ENCODE measurements around the gene RPTOR.

The RPTOR gene

DNA sequence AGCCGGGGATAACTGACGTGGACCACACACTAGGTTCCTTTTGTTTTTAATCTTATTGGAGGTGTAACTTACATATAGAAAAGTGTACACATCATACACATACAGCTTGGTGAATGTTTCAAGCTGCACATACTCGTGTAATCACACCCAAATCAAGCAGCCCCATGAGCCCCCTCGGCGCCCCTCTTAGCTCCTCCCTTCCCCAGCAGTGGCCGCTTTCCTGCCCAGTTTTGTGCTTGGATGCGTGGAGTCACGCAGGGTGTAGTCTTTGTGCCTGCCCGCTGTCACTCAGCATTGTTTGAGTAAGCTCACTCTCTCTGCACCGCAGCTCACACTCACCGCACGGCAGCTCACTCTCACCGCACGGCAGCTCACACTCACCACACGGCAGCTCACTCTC, 295.3 kb downstream of the RPTOR start:
- no peak for DNase-seq

DNA sequence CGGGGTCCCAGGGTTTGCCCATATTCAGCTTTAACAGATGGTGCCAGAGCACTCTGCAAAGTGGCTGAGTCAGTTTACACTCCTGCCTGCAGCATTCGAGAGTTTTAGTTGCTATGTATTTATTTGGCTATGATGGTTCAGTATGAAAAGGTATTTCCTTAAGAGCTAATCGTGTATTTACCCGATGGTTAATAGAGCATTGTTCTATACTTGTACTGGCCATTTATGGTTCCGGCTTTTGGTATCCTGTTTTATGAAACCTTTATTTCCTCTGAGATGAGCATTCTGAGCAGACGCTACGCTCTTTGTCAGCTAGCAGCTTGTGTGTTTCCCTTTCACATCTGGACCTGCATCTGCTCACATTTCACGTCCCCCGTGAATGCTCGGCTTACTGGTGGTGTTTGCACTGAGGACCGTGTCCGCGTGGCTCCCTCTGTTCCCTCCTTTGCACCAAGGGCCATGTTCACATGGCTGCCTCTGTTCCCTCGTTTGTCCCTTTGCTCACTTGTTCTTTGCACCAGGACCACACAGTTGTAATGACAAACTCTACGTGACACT, 297.9 kb downstream of the RPTOR start:
- no peak for DNase-seq

DNA sequence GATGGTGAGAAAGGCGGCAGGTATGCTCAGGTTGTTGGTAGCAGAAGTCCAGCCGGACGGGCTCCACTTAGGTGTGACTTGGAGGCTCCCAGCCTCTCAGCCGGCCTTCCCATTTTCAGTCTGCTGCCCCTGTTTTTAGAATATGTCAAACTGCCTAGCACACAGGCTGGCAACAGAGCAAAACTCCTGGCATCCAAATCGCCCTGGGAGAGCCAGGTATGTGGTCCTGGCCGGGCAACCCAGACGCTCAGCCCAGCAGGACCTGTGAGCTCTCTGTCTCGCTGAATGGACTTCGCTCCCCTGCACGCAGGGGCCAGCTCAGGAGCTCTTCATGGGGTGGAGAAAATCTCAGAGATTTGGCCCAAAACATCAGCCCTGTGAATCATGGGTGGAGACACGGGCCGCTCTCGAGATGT, 299.1 kb downstream of the RPTOR start:
- no peak for DNase-seq

DNA sequence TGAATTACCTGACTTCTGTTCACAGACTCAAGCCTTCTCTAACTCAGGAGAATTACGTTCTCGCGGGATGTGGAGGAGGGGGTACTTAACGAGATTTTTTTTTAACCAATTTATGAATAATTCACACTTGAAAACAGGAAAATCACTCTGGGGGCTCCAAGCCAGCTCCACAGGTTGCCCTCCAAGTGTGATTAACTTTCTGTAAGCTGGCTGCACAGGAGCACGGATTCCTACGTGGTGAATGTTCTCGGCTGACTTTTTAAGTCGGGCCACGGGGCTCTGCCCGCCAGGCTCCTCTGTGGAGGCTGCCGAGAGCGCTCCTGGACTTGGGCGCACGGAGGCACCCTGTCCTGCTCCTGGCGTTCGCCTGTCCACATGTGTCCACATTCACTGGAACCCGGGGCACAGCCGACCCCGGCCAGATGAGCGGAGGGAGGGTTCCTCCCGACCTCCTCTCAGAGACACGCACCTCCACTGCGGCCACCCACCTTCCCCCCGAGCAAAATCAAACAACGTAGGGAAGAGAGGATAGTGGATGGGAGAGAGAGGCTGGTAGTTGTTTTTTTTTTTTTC, 299.9 kb downstream of the RPTOR start:
- no peak for DNase-seq

DNA sequence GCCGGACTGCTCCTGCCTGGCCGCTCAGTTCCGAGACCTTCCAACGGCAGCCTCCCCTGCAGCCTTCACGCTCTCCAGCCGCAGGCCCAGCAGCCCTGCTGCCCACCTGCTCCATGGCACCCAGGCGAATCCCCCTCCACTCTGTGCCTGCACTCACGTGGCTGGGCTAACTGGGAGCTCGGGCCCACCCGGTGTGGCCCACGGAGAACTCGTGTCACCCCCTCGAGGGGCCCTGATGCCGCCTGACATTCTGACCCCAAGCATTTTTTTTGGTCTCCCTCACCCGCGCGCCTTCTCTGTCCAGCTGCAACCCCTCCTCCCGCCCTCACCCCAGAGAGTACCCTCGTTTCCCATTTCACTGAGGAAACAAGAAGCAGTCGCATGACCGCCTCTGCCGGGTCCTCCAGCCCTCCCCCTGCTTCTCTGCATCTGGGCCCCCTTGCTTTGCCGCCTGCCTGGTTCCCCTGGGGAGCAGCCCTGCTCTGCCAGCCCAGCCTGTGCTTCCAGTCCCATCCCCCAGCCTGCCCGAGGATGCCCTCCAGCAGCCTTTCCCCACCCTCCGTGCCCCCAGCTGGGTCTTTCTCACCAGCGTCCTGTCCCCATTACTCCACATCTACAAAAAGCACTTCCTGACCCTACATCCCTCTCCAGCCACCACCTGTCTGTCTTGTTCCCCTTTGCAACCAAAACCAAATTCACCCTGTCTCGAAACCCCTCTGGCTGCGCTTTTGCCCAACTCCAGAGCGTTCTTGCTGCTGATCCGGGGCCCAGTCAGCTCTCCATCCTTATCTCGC, 300.6 kb downstream of the RPTOR start:
- no peak for DNase-seq

DNA sequence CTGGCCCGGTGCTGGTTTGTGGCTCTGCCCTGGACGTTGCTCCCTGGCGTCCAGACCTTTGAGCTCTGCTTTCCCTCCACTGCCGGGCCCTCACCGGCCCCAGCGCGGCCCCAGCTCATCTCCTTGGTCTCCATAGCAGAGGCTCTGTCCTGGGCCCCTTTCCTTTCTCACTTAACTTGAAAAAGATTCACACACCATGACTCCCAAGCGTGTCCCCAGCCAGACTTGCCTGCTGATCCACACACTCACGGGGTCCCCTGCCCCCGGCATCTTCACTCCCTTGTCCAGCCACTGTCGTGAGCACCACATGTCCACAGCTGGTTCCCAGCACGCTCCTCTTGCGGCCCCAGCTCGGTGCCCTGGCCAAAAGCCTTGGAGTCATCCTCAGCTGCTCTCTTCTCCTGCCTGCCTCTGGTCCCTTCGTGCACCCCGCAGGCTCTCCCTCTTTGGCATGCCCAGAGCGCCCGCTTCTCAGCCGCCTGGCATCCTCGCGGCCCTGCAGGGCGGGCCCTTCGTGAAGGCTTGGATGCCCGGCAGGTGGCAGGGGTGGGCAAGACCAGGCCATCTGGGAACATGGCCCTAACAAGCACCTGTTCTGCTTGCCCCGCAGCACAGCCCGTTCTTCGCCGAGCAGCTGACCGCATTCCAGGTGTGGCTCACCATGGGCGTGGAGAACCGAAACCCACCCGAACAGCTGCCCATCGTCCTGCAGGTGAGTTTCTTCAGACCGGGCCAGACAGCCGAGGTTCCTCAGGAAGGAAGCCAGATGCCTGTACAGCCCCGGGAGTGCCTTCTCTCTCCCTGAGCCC, 301.4 kb downstream of the RPTOR start:
- no peak for DNase-seq

DNA sequence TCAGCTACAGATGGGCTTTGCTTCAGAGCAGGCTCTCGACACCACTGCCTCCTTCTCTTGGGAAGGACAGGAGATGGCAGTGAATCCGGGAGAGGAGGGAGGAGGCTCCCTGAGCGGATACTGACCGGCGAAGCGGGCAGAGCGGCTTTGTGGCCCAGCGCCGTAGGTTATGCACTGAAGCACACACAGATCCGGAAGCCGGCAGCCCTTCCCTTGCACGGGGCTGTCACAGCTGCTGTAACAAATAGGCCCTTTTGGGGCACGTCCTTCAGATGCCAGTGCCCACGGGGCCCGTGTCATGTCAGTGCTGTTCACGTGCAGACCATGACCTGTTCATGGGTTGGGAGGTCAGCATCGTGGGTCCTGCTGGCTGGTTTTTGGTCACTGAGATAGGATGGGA, 302.3 kb downstream of the RPTOR start:
- DNase-seq = no peak

DNA sequence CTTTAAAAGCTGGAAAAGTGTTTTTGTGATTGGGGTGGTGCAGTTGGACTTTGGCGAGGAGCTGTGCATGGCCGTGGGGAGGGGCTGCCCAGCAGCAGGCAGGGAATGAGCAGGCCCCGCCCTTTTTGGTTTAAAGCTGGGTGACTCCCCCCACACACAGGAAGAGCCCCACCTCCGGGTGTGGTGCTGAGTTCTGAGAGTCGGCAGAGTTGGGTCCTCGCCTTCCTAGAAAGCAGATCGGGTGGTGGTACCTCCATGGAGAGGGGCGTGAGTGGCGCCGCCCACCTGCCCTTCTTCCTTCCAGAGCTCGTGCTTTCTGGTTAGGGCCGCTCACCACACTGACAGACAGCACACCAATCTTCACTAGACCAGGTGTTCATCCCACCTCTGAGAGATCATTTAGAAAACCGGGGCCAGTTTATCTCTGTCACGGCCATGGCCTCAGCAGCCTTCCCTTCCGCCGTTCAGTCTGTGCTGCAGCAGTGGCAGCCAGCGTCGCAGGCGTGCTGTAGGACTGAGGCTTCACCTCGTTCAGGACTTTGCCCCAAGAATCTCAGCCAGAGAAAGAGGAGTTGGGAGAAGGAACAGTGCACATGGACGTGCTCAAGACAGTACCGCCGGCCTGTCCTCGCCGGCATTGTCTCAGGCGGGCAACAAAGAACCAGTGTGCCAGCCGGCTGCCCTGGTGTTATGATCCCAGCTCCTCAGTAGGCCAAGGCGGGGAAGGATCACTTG, 303.0 kb downstream of the RPTOR start:
- no peak for DNase-seq

DNA sequence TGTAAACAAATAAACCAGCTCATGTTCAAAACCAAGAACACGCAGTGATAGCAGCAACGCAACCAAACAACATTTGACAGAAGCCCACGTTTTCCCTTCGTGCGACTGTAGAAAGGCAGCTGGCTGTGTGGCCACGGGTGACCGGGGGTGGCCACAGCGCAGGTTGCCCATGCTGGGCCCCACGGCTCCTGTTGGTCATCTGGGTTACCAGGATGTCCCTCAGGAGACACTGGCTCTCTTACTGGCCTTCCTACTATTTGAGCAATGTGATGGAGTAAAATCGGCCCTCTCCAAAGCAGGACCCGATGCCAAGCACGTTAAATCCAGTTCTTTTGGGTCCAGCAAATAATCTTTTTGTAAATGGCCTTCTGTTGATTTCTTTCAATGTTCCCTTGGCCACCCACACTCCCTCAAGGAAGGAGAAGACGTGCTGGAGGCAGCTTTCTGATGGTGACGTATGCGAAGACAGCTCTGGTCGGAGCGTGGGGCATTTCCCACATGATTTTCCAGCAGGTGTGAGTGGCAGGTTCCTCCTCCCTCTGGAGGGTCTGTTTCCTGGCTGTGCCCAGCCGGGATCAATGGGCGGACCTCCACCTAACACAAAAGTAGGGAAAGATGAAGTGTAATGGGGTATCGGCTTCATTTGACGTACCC, 303.9 kb downstream of the RPTOR start:
- no peak for DNase-seq

DNA sequence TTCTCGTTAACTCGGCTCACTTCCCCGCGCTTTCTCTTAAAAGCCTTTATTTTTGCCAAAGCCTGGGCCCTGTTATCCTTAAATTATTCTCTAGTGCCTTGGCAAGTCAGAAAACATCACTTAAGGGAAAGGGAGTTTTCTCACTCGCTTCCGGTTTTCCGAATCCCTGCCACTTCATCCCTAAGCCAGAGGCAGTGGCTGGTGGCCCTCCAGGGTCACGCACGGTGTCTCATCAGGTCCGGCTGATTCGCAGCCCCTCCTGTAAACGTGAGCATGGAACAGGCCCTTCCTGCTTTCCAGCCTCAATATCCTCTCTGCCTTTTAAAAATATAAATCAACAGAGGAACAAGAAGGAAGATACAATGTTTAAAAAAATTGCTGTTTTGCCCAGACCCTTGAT, 304.5 kb downstream of the RPTOR start:
- DNase-seq = no peak

DNA sequence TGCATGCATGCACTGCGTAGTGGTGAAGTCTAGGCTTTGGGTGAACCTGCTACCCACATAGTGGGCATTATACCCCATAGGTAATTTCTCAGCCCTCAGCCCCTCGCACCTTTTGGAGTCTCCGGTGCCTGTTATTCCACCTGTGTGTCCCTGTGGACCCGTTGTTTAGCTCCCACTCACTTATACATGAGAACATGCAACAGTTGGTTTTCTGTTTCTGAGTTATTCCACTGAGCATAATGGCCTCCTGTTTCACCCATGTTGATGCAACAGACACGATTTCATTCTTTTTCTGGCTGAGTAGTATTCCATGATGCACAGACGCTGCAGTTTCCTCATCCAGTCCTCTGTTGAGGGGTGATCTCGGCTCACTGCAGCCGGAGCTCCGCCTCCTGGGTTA, 305.5 kb downstream of the RPTOR start:
- no peak for DNase-seq

DNA sequence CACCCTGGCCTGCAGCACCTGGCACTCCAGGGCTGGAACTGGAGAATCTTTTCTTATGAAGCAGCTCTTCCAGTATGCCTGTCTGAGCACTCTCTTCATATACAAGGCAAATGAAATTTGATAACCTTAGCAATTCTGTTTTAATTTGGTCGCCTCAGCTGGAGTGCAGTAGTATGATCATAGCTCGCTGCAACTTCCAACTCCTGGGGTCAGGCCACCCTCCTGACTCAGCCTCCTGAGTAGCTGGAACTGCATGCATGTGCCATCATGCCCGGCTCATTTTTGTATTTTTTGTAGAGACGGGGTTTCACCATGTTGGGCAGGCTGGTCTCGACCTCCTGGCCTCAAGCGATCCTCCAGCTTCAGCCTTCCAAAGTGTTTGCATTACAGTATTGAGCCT, 306.2 kb downstream of the RPTOR start:
- peak; percentile 64 for DNase-seq

DNA sequence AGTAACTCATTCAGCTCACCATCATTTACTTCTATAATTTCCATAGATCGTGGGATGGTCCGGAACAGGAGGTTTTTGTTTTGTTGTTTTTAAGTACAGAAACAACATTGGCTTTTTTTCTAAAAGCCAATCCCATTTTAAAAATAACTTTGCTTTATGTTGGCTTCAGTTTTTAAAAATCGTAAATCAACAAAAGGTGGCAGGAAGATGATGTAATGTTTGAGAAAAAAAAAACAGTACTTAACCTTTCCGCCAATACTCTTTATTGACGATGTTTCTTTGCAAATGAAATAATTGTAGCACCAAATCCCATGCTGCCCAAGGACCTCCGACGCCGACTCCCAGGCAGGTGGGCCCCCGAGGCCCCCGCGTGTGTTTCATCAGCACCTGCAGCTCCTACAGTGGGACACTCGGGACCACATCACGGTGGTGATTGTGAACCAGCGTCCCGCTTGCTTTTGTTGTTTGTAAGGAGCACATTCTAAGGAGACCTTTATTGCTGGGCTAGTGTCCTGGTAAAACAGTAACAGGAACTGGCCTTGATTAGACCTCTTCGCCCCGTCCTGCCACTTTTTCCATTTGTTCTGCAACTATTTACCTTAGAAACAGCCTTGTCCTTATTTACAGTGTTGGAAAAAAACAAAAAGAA, 306.8 kb downstream of the RPTOR start:
- DNase-seq = no peak

DNA sequence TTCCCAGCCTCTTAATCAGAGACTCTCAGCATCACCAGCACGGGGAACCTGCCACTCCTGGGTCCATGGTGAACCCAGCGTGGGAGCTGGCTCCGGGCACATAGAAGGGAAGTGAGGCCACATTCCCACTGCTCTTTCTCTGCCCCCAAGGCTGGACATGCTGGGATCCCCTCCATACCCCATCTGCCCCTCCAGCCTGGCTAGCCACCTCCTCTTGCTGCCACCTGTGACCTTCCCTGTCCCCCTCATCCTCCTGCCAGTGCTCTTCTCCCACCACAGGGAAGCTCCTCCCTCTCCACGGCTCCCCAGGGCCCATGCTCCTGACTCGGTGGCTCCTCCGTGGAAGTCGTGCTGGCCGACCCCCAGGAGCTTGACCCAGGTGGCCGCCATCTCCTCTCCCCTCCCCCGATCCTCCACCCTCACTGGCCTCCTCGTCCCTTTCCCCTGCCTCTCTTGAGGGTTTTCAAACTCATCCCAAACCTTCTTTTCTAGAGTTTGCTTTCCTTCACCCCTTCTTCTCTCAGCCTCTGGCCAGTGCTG, 307.9 kb downstream of the RPTOR start:
- DNase-seq = no peak

DNA sequence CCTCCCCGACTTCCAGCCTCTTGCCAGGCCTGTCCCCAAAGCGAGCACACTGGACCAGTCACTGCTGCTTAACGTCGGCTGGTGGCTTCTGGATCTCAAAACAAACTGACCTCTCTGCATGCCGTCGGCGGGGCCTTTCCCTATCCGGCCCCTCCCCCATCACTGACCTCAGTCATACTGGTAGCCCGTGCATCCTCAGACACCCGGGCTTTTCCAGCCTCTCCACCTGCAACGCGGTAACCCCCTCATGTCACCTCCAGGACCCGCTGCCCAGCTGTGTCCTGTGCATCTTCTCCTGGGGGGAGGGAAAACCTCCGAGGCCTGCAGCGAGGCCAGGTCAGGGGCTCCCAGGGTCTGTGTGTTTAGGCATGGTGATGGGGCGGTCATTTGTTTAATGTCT, 308.4 kb downstream of the RPTOR start:
- DNase-seq = no peak

DNA sequence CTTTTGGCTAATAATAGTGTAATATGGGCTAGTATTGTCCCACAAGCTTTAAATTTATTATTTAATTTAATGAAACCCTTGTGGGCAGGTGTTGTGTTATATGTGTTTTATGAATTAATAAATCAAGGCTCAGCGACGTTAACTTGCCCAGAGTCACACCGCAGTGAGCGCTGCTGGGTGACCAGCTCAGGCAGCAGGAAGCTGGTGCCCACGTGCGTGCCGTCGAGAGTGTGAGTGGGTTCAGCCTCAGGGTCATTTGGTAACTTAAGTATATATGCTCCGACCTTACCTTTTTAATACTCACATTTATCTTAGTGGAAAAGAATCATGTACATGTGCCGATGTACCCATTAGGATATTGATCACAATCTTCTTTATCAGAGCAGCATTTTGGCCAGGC, 309.6 kb downstream of the RPTOR start:
- DNase-seq = no peak

DNA sequence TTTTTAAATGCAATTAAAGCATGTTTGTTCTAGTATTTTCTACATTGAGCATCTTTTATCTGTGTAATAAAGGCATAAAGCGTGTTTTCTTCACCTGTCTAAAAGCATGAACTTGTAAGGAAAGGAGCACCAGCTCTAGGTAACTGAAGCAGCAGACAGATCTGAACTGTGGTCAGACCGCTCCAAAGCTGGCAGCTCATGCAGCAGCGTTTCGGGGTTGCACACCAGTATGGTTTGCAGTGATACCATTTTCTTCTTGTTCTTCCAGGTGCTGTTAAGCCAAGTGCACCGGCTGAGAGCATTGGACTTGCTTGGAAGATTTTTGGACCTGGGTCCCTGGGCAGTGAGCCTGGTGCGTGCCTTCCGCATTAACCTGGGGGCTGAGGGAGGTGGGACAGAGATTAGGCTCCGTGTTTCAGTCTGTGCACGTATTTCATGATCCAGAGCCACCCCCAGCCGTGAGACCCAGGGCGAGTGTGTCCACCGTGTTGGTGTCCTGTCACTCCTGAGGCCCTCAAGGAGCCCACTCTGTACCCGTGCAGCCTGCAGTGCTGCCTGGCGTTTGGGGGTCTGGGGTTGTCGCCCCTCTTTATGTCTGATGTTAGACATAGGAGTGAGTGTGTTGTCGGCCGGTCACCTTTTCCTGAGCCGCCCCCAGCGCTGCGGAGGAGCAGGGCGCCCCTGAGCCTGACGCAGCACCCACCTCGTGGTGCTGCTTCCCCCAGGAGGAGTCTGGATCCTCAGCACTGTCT, 310.7 kb downstream of the RPTOR start:
- DNase-seq = no peak

DNA sequence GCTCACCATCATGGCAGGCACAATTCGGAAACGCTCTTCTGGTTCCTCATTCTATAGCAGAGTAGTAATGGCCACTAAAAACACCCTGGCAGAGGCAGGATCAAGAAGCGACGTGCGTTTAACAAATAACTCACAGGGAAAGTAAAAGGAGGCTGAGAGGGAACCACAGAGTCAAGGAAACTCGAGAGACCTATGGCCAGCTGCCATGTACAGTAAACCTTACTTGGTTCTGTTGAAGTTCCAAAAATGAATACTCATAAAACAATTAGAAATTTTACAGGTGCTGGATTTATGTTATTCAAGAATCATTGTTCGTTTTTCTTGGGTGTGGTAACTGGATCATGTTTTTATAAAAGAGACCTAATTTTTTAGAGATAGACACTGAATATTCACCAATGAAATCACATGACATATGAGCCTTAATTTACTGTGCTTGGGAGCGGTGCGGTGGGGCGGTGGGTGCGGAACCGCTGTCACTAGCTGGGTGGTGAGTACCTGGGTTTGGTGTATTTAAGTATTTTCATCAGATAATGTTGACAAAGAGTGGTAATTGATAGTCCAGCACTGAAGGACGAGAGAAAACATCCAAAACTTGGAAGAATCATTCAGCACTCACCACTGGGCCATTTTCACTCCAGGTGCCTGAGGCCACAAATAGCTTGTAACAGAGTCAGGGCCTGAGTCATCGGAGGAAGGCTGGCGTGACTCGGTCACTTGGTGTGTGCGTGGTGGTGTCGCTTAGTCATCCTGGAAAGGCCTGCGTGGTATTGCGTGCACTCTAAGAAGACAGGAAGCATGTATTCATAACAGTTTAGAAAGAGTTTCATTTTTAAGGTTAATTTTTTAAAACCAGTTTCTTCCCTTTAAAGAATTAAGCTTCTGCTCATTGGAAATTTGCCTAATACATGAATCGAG, 311.6 kb downstream of the RPTOR start:
- no peak for DNase-seq

DNA sequence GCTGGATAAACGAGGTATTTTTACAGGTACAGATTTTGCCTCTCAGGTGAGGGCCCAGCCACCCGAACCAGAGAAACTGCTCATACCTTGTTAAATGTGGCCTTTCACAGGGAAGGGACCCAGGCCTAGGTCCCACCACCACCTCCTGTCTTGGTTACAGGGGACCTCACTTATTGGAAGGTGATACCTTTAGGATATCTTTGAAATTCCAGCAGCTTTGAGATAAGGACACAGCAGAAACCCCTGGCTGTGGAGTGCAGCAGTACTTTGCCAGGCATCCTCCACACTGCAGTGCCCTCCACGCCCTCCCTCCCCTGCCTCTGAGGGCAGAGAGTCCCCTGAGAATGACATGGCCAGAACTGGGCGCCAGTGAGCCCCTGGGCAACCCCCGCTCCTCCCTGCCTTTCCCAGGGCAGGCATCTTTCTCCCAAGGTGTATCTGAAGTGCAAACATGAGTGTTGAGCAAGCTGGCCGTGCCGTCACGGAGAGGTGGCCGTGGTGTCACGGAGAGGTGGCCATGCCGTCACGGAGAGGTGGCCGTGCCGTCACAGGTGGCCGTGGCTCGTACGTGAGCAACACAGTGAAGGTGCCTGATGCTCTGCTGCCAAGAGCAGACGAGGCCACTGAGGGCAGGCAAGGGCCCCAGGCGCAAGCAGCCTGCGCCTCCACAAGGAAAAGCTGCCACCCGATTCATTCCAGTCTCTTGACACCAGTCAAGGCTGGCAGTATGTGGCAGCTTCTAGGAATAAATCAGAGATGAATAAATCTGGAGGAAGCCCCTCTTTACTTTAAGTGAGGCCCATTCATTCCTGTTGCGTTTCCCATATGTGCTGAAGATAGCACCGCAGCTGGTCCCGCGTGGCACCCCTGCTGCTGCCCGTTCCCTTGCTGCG, 312.5 kb downstream of the RPTOR start:
- DNase-seq = no peak

Measured in NCI-H2107 (cell line).